T-helper 2 cell (primary cell): ENCODE results near the gene PRSS33.
A peak's percentile ranks its signal among the peaks of the same experiment; 100 is the strongest.

Experiments
- DNase-seq, 5 experiments: peaks; one replicate each; pipeline versions ENCODE4 v3.0.0 to v3.0.0-alpha.2; 2012 to 2022

The PRSS33 gene

DNA sequence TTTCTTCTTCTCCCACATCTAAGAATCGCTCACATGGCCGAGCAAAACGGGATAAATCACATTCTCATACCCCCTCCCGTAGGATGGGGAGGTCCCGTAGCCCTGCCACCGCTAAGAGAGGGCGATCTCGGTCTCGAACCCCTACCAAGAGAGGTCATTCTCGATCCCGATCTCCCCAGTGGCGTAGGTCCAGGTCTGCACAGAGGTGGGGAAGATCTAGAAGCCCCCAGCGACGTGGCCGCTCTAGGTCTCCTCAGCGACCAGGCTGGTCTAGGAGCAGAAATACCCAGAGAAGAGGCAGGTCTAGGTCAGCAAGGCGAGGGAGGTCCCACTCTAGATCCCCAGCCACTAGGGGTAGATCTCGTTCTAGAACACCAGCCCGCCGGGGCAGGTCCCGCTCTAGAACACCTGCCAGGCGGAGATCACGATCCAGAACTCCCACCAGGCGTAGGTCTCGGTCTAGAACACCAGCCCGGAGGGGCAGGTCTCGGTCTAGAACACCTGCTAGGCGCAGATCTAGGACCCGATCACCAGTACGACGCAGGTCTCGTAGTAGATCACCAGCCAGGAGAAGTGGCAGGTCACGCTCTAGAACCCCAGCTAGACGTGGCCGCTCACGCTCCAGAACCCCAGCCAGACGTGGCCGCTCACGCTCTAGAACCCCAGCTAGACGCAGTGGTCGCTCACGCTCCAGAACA, 25.3 kb downstream of the PRSS33 start:
- DNase-seq: no peak

DNA sequence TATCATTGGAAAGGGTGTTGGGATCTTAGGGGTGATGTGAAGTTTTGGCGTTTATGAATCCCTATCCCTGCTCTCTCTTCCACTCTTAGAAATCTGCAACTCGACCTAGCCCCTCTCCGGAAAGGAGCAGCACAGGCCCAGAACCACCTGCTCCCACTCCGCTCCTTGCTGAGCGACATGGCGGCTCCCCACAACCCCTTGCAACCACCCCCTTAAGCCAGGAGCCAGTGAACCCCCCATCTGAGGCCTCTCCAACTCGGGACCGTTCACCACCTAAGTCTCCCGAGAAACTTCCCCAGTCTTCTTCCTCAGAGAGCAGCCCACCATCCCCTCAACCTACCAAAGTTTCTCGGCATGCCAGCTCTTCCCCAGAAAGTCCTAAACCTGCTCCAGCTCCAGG, 25.9 kb downstream of the PRSS33 start:
- no peak for DNase-seq

DNA sequence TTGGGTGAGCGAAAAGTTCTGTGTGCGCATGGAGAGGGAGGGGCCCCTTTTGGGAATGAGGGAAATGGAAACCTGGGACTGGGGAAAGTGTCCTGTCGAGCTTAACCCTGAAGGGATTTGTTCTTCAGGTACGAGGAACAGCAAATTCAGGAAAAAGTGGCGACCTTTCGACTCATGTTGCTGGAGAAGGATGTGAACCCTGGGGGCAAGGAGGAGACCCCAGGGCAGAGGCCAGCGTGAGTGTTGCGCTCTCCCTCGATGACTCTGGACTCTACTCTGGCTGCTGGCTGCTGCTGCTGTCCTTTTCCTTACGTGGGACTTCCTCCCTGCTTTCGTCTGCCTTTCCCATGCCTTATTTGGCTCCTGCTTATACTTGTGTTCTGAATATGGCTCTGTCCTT, 30.0 kb downstream of the PRSS33 start:
- DNase-seq: no peak

DNA sequence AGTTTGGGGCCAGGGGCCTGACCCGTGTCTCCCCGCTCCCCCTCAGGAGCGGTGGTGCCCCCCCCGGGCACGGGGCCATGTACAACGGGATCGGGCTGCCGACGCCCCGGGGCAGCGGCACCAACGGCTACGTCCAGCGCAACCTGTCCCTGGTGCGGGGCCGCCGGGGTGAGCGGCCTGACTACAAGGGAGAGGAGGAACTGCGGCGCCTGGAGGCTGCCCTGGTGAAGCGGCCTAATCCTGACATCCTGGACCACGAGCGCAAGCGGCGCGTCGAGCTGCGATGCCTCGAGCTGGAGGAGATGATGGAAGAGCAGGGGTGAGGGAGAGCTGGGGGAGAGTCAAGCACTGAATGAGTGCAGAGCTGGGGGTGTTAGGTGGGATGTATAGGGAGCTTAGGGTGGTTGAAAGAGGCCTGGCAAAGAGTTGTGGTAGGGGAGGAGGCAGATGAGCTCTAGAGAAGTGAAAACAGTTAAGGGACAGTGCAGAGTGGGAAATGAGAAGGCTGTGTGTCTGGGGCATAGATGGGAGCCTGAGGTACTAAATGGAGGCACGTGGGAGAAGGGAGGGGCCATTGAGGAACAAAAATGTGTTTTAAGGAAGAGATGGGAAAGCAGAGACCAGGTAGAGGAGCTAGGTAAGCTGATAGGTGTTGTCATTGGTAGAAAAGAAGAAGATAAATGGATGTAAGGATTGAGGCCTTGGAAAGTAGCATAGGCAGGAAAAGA, 30.9 kb downstream of the PRSS33 start:
- no peak for DNase-seq

DNA sequence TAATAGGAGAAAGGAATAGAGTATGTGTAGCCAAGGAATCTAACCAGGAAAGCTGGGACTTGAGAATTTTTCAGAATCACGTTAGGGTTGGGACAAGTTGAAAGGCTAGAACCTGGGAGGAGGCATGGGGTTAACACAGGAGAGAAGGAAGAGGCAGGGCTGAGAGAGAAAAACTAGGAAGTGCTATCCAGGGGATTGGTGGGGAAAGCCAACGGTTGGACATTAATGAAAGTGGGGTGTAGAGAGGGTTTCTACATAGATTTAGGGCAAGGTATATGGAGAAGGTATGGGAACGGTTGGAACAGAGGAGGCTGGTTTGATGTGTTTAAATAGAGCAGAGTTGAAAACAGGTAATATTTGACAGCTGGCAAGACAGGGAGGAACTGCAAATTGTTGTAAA, 32.2 kb downstream of the PRSS33 start:
- no peak for DNase-seq

DNA sequence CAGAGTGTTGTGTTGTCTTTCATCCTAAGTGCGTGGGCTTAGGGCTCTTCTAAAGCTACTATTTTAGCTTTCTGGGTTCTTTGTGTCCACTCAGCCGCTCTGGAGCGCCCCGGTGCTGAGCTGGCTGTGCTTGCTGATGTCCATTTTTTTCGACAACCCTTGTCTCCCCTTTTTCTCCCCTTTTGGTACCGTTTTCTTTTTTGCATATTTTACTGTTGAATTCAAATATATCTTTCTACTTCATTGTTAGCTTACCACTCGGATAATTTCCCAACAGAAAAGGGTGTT, 33.7 kb downstream of the PRSS33 start:
- DNase-seq: no peak

DNA sequence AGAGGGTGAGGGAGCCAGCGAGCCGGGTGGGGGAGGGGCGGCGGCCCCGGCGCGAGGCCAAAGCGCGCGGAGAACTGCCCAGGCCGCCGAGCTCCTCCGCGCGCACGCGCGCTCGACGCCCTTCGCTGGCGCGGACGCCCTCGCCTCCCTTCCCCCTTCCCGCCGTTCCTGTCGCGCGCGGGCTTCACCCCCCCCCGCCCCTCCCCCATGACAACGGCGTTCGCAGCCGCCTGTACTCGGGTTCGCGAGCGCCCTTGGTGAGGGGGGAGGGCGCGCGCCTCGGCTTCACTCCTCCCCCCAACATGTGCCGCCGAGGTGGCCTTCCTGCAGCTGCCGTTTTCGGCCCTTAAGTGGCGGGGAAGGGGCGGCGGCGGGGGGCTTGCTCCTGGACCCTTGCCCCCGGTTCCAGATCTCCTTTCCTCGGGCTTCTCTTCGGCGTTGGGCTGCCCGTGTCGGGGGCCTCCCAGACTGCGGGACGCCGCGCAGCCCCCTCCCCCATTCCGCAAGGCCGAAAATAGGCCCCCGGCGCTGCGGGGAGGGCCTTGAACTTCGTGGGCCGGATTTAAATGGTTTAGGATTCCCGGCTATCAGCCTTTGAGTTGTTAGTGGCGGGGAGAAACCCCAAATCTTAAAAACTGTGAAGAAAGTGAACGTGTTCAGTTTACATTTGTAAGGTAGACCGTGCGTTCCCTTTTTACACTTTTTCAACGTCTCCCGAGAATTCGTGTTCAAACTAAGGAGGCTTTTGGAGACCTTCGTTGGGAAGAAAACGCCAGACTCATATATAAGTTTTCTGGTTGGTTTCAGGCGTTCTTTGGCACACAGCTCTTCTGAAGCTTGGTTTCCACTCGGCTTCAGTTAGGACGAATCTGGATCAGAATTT, 34.3 kb downstream of the PRSS33 start:
- peak in 2 of 5 experiments; percentile 61 to 84 for DNase-seq

DNA sequence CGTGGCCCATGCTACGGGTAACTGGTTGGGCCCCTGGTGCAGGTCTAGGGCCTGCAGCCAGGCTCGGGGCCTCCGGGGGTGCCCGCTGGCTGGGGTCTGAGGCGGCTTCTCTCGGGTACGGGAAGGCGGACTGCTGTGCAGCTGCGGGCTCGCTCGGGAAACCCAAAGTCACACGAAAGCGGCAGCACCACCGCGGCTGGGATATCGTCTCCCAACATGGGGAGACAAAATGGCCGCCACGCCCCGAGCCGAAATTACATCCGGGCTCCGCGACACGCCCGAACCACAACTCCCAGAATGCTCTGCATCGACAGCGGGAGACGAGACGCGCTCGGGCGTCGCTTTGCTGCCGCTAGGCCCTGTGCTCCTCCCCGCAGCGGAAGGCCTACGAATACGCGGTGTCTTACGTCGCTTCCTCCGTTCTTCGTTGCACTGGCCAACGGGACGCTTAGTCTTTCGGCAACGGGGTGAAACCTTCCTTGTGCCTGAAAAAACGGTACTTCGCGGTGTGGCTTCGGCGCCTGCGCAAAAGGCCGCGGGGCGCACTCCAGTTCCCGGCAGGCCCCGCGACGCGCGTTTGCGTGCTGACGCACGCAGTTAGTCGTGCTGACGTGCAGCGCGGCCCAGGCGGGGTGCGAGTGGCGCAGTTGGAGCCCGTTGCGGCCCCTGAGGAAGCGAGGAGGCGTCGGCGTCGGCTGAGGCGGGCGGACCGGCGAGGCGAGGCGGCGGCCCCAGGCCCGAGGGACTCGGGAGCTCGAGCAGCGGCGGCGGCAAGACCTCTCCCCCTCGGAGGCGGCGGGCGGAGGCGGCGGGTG, 35.1 kb downstream of the PRSS33 start, which contains the start of gene SRRM2:
TSS of gene SRRM2 (plus strand) at position 604 of the 815 bp plus-strand sequence. CDS start 3,727 bp downstream, outside the sequence.
- DNase-seq: peak; percentile 82 to 99 (median 92)

DNA sequence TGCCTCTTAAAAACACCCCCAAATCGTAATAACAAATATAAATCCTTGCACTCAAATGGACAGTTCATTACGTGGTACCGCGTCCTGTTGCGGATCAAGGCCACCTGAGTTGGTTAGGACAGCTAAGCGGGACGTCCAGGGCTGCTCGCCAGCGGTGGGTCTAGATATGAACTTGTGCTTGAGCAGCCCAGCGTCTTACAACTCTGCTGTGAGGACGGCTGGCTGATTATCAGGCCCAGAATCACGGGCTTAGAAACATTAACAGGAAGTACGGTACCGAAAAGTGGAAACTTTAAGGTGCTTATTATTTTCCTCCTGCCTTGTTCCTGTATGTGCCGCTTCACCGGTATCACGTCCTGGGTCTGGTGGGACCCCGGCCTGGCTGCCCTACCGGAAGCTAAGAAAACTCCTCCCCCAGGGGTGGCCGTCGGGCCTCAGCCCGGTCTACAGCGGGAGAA, 35.8 kb downstream of the PRSS33 start:
- DNase-seq: no peak

DNA sequence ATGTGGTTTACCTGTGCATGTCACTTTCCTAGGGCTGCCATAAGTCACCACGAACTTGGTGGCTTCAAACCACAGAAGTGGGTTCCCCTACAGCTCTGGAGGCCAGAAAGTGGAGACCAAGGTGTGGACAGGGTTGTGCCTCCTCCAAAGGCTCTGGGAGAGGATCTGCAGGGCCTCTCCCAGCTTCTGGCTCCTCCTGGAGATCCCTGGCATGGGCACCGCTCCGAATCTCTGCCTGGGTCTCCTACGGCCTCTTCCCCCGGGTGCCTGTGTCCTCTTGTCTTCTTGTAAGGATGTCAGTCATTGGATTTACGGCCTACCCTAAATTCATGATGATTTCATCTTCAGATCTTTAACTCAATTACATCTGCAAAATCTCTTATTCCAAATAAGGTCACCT, 37.4 kb downstream of the PRSS33 start:
- no peak for DNase-seq

DNA sequence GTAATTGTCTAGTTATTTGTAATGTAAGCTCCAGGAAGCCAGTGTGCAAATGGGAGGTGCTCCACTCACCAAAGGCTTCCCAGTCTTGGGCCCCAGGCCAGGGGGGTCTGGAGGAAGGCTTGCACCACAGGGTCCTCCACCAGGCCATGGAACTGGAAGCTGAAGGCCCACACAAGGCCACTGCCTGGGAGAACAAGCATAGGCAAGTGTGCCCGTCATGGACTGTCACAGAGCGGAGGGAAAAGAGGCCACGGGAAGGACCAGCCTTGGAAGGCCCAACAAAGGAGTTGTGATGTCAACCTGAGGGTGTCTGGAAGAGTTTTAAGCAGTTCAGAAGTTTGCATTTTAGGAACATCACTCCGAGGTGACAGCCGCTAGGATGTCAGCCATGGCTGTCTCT, 37.9 kb downstream of the PRSS33 start:
- no peak for DNase-seq

DNA sequence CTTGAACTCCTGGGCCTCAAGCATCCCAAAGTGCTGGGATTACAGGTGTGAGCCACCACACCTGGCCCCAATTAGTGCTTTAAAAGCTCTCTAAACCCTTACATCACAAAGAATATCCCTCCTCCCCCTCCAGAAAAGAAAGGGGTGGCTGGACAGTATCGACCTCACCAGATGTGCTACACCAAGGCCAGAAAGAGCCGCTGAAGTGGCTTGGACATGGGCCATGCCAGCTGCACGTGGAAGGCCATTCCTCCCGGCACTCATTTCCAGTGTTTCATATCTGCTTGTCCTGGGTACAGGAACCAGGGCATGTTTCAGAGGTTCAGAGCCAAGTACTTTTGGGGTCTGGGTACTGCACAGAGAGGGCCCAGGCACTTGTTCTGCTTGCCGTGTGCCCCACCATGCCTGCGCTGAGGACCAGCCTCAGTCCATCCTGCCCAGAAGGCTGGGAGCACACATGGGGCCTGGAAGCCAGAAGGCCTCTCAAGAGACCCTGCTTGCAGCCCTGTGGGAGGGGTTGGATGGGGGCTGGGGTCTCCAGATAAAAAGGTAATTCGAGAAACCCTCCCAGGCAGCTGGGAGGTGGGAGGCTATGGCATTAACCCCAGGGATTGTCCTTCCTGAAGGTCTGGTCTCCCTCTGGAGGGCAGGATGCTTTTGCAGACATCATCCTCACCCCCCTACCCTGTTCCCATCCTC, 38.5 kb downstream of the PRSS33 start:
- DNase-seq: no peak

DNA sequence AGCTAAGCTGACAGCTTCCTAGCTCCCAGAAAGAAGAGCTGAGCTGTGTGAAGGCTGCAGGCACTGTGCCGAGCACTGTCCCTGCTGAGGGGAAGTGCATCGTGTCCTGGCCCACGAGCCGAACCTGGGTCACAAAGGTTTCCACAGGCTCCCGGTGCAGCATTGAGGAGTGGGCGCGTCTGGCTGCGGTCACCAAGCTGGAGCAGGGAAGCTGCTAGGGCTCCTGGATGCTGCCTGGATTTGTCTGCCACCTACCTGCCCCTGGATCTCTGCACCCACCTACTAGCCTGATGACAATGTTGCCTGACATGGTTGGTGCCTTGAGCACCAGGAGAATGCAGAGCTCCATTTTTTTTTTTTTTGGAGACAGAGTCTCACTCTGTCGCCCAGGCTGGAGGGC, 41.4 kb downstream of the PRSS33 start:
- no peak for DNase-seq

DNA sequence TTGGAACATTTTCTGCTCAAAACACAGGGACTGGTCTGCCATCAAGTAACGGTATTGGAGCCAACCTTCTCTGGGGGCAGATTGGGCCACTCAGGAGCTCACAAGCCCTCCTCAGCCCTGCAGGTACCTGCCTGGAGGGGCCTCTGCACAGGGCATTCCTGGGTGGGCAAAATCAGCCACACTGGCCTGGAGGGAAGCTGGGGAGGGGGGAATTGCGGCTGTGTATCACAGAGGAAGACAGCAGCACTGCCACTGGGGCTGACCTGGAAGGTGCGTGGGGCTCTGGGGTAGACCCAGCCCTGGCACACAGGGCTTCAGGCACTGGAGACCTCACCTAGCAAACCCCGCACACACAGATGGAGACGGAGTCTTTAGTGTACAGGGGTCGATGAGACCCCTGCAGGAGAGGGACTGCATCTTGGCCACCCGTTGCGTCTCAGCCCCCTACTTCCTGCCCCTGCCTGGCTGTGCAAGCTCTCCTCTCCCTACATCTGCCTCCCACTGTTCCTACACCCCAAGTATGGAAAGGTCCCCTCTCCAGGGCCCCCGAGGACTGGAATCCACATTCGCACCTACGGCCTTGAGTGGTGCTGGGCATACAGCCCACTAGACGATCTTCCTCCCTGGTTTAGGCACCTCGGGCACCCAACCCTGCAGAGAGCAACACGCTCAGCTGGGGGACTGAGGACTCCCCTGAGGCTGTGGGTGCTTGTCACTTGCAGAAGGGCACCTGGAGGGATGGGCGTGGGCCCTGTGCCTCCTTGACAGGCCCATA, 42.1 kb downstream of the PRSS33 start:
- DNase-seq: no peak

DNA sequence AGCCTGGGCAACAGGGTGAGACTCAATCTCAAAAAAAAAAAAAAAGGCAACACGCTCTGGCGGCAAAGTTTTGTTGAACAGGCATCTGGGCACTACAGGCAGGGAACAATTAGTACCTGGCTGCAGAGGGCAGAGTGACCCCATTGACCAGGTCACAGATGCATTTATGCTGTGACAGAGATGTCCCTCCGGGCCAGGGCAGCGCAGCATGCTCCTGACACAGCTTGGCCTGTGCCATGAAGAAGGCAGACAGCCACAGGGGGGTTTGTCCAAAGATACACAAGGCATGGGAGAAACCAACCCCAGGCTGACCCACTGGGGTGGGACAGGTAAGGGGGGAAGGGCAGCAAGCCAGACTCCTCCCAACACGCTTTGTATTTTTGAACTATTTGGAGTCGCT, 42.6 kb downstream of the PRSS33 start:
- DNase-seq: no peak

DNA sequence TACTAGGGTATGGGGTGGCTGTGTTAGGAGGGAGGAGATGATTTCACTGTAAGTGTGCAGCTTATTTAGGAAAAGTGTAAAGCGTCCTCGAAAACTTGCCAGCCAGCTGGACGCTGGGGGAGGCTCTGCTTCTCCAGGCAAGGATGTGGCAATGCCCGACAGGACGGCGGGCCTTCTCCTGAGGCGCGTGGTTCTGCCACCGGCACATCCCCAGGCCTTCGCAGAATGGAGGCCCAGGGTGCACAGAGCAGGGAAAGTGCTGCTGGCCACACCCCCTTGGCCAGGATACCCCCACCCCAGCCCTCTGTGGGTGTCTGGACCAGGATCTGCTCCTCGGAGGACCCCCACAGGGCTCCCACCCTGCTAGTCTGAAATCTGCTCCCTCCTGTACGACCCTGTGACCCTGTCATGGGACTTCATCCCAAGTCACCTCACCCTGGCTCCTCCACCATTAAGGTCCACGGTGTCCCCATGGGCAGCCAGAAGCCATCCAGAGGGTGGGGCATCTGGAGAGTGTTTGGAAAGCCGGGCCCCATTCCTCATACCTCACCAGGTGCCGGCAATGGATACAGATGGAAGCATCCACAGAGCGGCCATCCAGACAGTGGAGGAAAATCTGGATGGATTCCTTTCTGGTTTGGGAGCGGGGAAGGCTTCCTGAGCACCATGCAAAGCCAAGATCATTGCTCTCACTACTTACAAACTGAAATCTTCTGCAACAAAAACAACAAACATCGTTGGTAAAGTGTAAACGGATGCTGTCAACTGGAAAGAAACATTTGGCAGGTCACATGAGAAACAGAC, 44.2 kb downstream of the PRSS33 start:
- DNase-seq: no peak

DNA sequence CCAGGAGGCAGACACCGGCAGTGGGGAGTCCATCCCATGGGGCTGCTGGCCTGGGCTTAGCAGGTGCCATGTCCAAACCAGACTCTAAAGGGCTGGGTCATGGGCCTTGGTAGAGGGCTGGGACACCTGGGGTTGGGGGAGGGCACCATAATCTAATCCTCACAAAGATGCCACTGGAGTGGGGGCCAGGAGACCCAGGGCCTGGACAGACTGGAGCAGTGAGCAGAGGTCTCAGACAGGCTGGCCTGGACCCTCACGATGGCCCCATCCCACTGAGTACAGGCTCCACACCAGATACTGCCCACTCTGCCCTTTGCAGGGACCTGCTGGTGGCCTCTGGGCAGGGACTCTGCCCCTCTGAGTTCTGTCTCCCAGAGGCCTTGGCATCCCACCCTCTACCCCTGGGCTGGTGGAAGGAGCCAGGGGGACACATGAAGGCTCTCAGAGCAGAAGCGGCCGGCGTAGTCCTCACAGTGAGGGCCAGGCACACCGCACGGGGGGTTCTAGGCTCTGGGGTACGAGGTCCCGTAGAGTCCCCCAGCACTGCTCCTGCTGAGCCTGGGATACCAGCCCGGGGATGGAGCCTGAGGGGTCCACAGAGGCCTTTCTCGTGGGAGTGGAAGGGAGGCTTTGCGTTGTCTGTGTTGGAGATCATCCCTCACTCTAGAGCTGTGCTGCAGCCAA, 44.9 kb downstream of the PRSS33 start:
- no peak for DNase-seq

DNA sequence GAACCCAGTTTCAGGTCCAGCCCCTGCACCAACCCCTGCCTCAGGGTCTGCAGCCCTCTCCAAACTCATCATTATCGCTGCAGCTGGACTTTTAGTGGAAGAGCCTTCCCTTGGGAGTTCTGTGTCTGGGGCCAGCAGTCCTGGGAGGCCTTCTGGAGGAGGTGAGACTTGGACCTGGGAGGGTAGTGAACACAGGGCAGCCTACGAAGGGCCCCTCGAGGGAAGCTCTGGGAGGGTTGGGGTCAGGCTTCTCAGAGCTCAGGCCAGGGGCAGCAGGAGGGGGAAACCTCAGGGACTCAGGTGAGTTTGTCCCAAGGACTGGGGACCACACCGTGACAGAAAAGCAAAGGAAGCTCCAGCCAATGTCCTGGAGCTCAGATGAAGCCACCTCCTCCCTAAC, 46.2 kb downstream of the PRSS33 start:
- no peak for DNase-seq

DNA sequence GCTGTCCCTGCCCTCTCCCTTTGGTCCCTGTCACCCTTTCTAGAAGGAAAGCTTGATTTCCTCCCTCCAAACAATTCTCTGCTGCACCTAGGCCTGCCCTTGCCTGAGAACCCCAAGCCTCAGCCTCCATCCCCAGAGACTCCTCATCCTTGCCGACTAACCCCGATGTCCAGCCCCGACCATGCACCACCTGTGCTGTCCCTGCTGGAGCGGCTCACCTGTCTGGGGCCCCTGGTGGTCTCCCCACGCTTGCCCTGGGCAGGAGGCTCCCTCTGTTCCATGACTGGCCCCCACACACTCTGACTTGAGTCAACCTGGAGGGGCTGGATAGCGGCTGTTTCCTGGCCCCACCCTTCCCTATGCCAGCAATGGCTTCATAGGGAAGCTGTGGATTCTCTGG, 46.9 kb downstream of the PRSS33 start:
- DNase-seq: no peak
